Naive B cell (primary cell): ENCODE results near the gene KCNQ5. TPM values are rescaled to one million over a fixed set of nuclear protein-coding genes. Genes with fewer than 3 reads are reported as not detected.

Experiments used
- ATAC-seq, 2 donors: fragments of 150-1000 bp; cut with Tn5 transposase; 2 replicates each; pipeline ENCODE4 v1.10.0; 2021; ENCODE audit warnings: low read depth in 2 of 2, mild to moderate bottlenecking in 2 of 2, moderate library complexity in 2 of 2
- DNase-seq: peaks from one replicate; pipeline ENCODE4 v3.0.0; 2022
- H3K27ac Mint-ChIP-seq, 6 donors: one replicate each; pipeline ENCODE4 v1.8.0; 2020 to 2022; ENCODE audit warnings: mild to moderate bottlenecking in 6 of 6, mixed read lengths in 6 of 6, moderate library complexity in 5 of 6, inconsistent platforms in 2 of 6
- H3K27me3 Mint-ChIP-seq, 3 donors: one replicate each; pipeline ENCODE4 v1.8.0; 2021 to 2022; ENCODE audit warnings: mixed read lengths in 3 of 3, mild to moderate bottlenecking in 1 of 3
- H3K36me3 Mint-ChIP-seq, 2 donors: one replicate each; pipeline ENCODE4 v1.8.0; 2020 to 2022; ENCODE audit warnings: mixed read lengths in 2 of 2, inconsistent platforms in 1 of 2, mild to moderate bottlenecking in 1 of 2
- H3K4me1 Mint-ChIP-seq, 3 donors: one replicate each; pipeline ENCODE4 v1.8.0; 2020 to 2022; ENCODE audit warnings: mixed read lengths in 3 of 3, inconsistent platforms in 1 of 3, mild to moderate bottlenecking in 1 of 3, moderate library complexity in 1 of 3
- H3K4me3 Mint-ChIP-seq, 8 donors: one replicate each; pipeline ENCODE4 v1.8.0; 2020 to 2022; ENCODE audit warnings: mild to moderate bottlenecking in 8 of 8, mixed read lengths in 8 of 8, moderate library complexity in 8 of 8, inconsistent platforms in 2 of 8
- H3K9me3 Mint-ChIP-seq, 7 donors: one replicate each; pipeline ENCODE4 v1.8.0; 2020 to 2022; ENCODE audit warnings: mixed read lengths in 7 of 7, mild to moderate bottlenecking in 5 of 7, inconsistent platforms in 2 of 7, moderate library complexity in 1 of 7
- polyA plus RNA-seq, 6 donors: library from polyadenylated mRNA; unstranded; fragments of 300-500 nt; fragmentation: Illumina TruSeq; gene quantifications; one replicate each; pipeline ENCODE4 v1.2.3, GENCODE V29; 2021; ENCODE audit warnings: low read depth in 6 of 6

Gene KCNQ5
- polyA plus RNA-seq, 6 donors from 2014 or later: 0.29 to 7.1 (median 4.9) TPM

DNA sequence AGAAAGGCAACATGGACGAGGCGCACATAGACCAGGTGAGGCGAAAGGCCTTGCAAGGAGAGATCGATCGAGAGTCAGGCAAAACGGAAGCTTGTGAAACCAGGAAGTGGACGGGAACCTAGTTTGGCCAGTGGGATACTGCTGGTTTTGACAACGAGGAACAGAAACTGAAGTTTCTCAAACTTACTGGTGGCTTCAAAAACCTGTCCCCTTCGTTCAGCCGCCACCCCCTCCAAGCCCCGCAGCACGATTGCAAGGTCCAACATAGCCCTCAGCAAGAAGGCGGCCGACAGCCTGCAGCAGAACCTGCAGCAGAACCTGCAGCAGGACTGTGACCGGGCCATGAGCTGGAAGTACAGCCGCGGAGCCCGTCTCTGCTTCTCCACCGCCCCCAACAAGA is 365.4 kb downstream of the KCNQ5 start:
- ATAC-seq (no peak), DNase-seq (no peak)
- H3K27me3 Mint-ChIP-seq: no peaks in the 10 kb centered on the region
- peak overlapping the region in 1 of 6 donors; percentile 20 for H3K27ac Mint-ChIP-seq
- H3K9me3 Mint-ChIP-seq: peaks cover 0 to 42% (median 11%) of the 10 kb centered on the region in 7 donors
- peaks cover 7 to 23% (median 11%) of the 10 kb centered on the region in 3 donors for H3K4me1 Mint-ChIP-seq
- peak overlapping the region in 1 of 8 donors; percentile 69 for H3K4me3 Mint-ChIP-seq
- peaks cover 4 to 23% of the 10 kb centered on the region in 2 donors for H3K36me3 Mint-ChIP-seq

GRCh38 chr6:72999995-73000394 is 378.1 kb downstream of the KCNQ5 start:
- Mint-ChIP-seq H3K4me3 (no peak overlapping the region), H3K4me1 (peaks cover 0 to 22% (median 9%) of the 10 kb centered on the region in 3 donors), H3K27me3 (no peaks in the 10 kb centered on the region), H3K36me3 (peaks cover 0 to 7% of the 10 kb centered on the region in 2 donors), H3K27ac (peak overlapping the region in 1 of 6 donors; percentile 18), H3K9me3 (peaks cover 0 to 4% (median 0%) of the 10 kb centered on the region in 7 donors)
- no peak for DNase-seq
- ATAC-seq: no peak

DNA sequence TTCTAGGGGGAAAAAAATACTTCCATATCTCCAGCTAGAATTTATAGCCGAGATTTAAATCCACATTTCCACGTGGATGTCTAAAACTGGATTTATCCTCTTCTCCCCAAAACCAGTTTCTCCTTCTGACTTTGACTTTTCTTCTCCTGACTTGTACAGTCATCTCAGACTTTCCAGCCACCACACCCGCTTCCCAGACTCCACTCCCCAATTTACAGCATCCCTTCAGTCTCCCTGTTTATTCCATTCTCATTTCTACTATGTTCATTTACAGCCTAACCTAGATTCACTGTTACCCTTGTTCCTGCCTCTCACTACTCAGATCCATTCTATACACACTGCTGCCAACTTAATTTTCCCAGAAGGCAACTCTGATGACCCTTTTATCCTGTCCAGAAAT is 378.6 kb downstream of the KCNQ5 start:
- no peaks in the 10 kb centered on the region for H3K27me3 Mint-ChIP-seq
- DNase-seq (no peak), ATAC-seq (no peak)
- peaks cover 0 to 22% (median 9%) of the 10 kb centered on the region in 3 donors for H3K4me1 Mint-ChIP-seq
- H3K4me3 Mint-ChIP-seq: no peak overlapping the region
- H3K27ac Mint-ChIP-seq: peak overlapping the region in 1 of 6 donors; percentile 2
- peaks cover 0 to 11% of the 10 kb centered on the region in 2 donors for H3K36me3 Mint-ChIP-seq
- peaks cover 0 to 4% (median 0%) of the 10 kb centered on the region in 7 donors for H3K9me3 Mint-ChIP-seq

- peaks cover 10 to 23% of the 10 kb centered on the region in 2 donors for H3K36me3 Mint-ChIP-seq
- no peak overlapping the region for H3K27ac Mint-ChIP-seq
- DNase-seq: no peak
- H3K9me3 Mint-ChIP-seq: peaks cover 0 to 14% (median 4%) of the 10 kb centered on the region in 7 donors
- no peak for ATAC-seq
- H3K4me3 Mint-ChIP-seq: no peak overlapping the region
- H3K4me1 Mint-ChIP-seq: peaks cover 0 to 22% (median 9%) of the 10 kb centered on the region in 3 donors
- H3K27me3 Mint-ChIP-seq: no peaks in the 10 kb centered on the region
Observed at GRCh38 chr6:73002588-73002987, 380.7 kb downstream of the KCNQ5 start.

DNA sequence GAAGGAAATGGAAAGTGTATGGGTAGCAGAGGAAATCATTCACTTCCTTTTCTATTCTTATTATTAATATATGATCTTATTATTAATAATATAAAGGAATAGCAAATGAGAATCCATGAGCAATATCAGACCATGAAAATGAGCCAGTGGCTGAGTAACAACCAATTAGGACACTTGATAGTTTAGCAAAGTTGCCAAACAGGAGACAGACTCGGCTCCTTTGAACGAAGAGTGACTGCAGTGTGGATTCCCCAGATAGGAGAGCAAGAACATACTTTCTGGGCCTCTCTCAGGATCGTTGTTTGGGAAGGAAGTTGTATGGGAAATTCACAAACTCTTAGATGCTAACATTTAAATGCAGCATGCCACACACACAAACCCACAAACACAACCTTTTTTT is 381.4 kb downstream of the KCNQ5 start:
- no peaks in the 10 kb centered on the region for H3K27me3 Mint-ChIP-seq
- no peak for ATAC-seq
- H3K9me3 Mint-ChIP-seq: peaks cover 0 to 14% (median 9%) of the 10 kb centered on the region in 7 donors
- peaks cover 17 to 30% of the 10 kb centered on the region in 2 donors for H3K36me3 Mint-ChIP-seq
- H3K4me3 Mint-ChIP-seq: no peak overlapping the region
- H3K27ac Mint-ChIP-seq: no peak overlapping the region
- peaks cover 0 to 22% (median 9%) of the 10 kb centered on the region in 3 donors for H3K4me1 Mint-ChIP-seq
- DNase-seq: no peak

DNA sequence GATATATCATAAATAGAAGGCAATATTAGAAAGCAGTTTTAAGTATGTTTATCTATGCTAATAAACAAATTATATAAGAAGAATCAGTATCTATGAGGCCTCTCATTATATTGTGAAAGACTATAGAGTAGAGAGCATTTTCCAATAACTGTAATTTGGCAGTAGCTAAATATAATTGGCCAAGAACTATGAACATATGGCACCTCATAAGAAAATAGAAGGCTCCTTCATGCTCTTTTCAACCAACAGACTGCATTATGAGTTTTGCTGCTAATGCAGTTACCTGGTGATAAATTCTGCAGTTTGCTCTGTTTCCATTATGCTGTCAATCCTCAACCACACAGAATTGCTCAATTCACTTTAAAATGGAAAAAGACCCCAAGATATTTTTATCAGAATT is 382.4 kb downstream of the KCNQ5 start:
- ATAC-seq (no peak), DNase-seq (no peak)
- Mint-ChIP-seq H3K36me3 (peaks cover 22 to 34% of the 10 kb centered on the region in 2 donors), H3K27me3 (no peaks in the 10 kb centered on the region), H3K4me1 (peaks cover 0 to 15% (median 5%) of the 10 kb centered on the region in 3 donors), H3K4me3 (no peak overlapping the region), H3K9me3 (peaks cover 0 to 14% (median 9%) of the 10 kb centered on the region in 7 donors), H3K27ac (no peak overlapping the region)

DNA sequence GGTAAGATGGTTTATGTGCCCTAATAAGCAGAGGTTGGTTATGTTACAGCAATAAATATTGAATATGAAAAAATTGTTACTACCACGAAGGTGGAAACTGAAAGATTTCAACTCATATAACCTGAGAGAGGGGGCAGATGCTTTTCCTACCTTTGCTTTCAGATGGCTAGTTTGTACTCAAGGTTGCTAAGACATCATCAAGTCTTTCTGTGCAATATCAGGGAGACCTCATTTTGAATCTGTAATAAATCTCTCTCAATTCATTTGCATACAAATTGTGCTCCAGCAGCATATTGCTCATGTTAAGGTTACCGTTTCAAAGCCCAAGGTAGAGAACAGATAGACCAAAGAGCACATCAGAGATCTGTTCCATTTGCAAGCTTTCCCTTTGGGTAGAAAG is 383.0 kb downstream of the KCNQ5 start:
- peaks cover 0 to 15% (median 5%) of the 10 kb centered on the region in 3 donors for H3K4me1 Mint-ChIP-seq
- no peak overlapping the region for H3K27ac Mint-ChIP-seq
- DNase-seq: no peak
- H3K4me3 Mint-ChIP-seq: no peak overlapping the region
- no peak for ATAC-seq
- peaks cover 22 to 34% of the 10 kb centered on the region in 2 donors for H3K36me3 Mint-ChIP-seq
- H3K27me3 Mint-ChIP-seq: no peaks in the 10 kb centered on the region
- peaks cover 0 to 14% (median 9%) of the 10 kb centered on the region in 7 donors for H3K9me3 Mint-ChIP-seq

- DNase-seq (no peak), ATAC-seq (no peak)
- Mint-ChIP-seq H3K36me3 (peaks cover 22 to 34% of the 10 kb centered on the region in 2 donors), H3K4me1 (peaks cover 0 to 8% (median 0%) of the 10 kb centered on the region in 3 donors), H3K27me3 (no peaks in the 10 kb centered on the region), H3K27ac (no peak overlapping the region), H3K9me3 (peaks cover 0 to 12% (median 9%) of the 10 kb centered on the region in 7 donors), H3K4me3 (no peak overlapping the region)
Observed at GRCh38 chr6:73006146-73006545, 384.3 kb downstream of the KCNQ5 start.

GRCh38 chr6:73011945-73012344 is 390.1 kb downstream of the KCNQ5 start:
- no peak for ATAC-seq
- H3K4me1 Mint-ChIP-seq: no peaks in the 10 kb centered on the region
- peaks cover 18 to 19% of the 10 kb centered on the region in 2 donors for H3K36me3 Mint-ChIP-seq
- H3K27me3 Mint-ChIP-seq: no peaks in the 10 kb centered on the region
- no peak overlapping the region for H3K4me3 Mint-ChIP-seq
- DNase-seq: no peak
- peak overlapping the region in 1 of 6 donors; percentile 65 for H3K27ac Mint-ChIP-seq
- peaks cover 0 to 10% (median 4%) of the 10 kb centered on the region in 7 donors for H3K9me3 Mint-ChIP-seq

- Mint-ChIP-seq H3K9me3 (no peaks in the 10 kb centered on the region), H3K4me1 (no peaks in the 10 kb centered on the region), H3K36me3 (no peaks in the 10 kb centered on the region), H3K27me3 (no peaks in the 10 kb centered on the region), H3K4me3 (no peak overlapping the region), H3K27ac (no peak overlapping the region)
- DNase-seq: no peak
- ATAC-seq: no peak
Observed at GRCh38 chr6:73017476-73017875, 395.6 kb downstream of the KCNQ5 start.

DNA sequence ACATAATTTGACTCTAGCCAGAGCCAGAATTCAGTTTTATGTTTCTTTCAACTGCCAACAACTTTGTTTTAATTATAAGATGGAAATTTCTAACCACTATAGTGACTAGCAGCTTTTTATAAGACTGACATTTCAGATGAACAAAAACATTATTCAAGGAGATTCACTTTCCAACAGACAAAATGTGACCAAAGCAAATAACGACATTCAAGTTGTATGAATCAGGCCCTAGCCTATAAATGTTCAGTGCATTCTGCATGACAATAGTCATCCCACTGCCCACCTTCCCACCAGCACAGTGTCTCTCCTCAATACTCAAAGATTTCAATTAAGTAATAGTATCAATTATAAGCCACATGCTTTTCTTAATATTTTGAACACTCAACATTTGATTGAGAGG is 402.7 kb downstream of the KCNQ5 start:
- DNase-seq (no peak), ATAC-seq (no peak)
- H3K4me3 Mint-ChIP-seq: no peak overlapping the region
- no peak overlapping the region for H3K27ac Mint-ChIP-seq
- H3K9me3 Mint-ChIP-seq: no peaks in the 10 kb centered on the region
- H3K36me3 Mint-ChIP-seq: peaks cover 0 to 8% of the 10 kb centered on the region in 2 donors
- no peaks in the 10 kb centered on the region for H3K27me3 Mint-ChIP-seq
- H3K4me1 Mint-ChIP-seq: peaks cover 2 to 9% (median 6%) of the 10 kb centered on the region in 3 donors

DNA sequence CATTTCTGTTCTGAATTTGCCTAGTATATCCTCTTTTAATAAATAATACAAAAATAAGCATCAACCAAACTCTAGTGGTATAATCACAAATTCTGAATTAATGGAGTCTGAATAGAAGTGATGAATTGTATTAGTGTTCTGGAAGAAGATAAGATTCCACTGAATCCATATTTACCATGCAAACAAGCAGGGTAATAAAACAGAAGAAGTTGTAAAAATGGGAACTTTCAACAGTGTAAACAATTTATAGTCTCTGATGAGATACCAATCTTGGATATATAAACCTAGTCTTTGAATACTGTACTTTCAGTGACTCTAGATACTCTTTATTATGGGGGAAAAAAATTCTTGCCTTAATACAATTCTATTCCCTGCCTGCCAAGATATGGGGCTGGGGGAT is 405.8 kb downstream of the KCNQ5 start:
- Mint-ChIP-seq H3K9me3 (no peaks in the 10 kb centered on the region), H3K4me1 (peaks cover 6 to 10% (median 9%) of the 10 kb centered on the region in 3 donors), H3K36me3 (peaks cover 0 to 8% of the 10 kb centered on the region in 2 donors), H3K27ac (no peak overlapping the region), H3K27me3 (no peaks in the 10 kb centered on the region), H3K4me3 (no peak overlapping the region)
- no peak for ATAC-seq
- DNase-seq: no peak

DNA sequence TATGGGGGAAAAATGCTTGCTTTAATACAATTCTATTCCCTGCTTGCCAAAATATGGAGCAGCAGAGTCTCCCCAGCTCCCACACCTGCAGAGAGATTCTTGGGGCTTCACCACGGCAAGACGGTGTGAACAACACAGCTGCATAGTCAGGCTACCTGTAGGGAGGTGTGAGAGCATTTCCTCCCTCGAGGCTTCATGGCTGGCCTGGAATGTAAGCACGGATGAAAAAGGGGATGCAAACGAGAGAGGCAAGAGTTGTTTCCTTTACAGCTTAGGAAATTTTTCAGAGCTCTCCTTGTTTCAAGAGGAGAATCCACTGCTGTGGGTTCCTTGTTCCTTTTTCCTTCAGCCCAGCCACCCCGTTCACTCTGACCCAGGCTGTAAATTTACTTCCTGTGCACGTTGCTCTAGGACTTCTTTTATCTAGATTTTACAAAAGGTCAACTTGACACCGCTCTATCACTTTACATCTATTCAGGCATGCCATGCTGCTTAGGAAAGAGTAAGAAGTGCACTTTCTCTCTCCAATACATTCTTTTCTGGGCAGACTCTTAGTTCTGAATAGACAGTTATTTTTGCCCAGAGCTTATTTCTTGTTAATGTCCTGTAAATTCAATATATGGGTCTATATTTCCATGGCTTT is 406.4 kb downstream of the KCNQ5 start:
- no peak for DNase-seq
- no peak overlapping the region for H3K4me3 Mint-ChIP-seq
- H3K27me3 Mint-ChIP-seq: no peaks in the 10 kb centered on the region
- H3K4me1 Mint-ChIP-seq: peaks cover 6 to 10% (median 9%) of the 10 kb centered on the region in 3 donors
- peak overlapping the region in 2 of 6 donors; percentile 9 to 16 for H3K27ac Mint-ChIP-seq
- ATAC-seq: no peak
- H3K9me3 Mint-ChIP-seq: no peaks in the 10 kb centered on the region
- H3K36me3 Mint-ChIP-seq: peaks cover 0 to 3% of the 10 kb centered on the region in 2 donors

DNA sequence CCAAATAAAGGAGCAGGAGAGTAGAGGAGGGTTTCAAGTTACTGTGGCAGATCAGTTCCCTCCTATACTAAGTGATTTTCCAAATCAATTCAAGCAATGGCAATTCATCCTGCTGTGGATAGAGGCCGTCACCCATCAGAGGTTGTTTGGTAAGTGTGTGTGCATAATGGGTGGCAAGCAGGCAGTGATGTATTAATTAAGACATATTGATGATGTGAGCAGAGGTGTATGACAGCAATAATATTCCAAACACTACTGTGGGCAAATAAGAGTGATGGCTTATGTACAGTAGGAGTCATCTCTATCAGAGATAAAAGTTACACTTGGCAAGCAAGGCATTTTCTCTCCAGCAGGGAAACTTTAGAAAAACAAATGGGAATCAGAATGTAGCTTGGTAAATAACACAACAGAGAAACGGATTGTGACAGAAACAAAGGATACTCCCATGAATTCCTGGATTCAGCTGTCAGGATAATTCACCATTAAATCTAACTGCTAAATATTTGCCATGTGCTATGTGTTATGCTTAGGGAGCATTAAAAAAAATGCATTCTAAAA is 407.1 kb downstream of the KCNQ5 start:
- H3K4me1 Mint-ChIP-seq: peaks cover 6 to 10% (median 9%) of the 10 kb centered on the region in 3 donors
- no peaks in the 10 kb centered on the region for H3K9me3 Mint-ChIP-seq
- no peaks in the 10 kb centered on the region for H3K27me3 Mint-ChIP-seq
- peaks cover 0 to 3% of the 10 kb centered on the region in 2 donors for H3K36me3 Mint-ChIP-seq
- DNase-seq (no peak), ATAC-seq (no peak)
- no peak overlapping the region for H3K27ac Mint-ChIP-seq
- H3K4me3 Mint-ChIP-seq: no peak overlapping the region
